T-helper 1 cell (primary cell): ENCODE data around the gene TRIM62.
"Not testable (repeated sequence)": the region's sequence is repeated elsewhere in the genome, so short reads cannot be mapped to it uniquely, and the experiment has no call there.

Experiments used
- DNase-seq, 5 donors: peaks; one replicate each; pipeline ENCODE4 v3.0.0-alpha.2; 2012 to 2020

Gene TRIM62

GRCh38 chr1:33132549-33132948, 49.3 kb downstream of the TRIM62 start:
- DNase-seq, result no peak

- no peak for DNase-seq
Observed at GRCh38 chr1:33131191-33131590, 50.7 kb downstream of the TRIM62 start.

GRCh38 chr1:33130297-33130696, 51.5 kb downstream of the TRIM62 start:
- peak in 1 of 5 donors; percentile 52 for DNase-seq

GRCh38 chr1:33128781-33129180, 53.1 kb downstream of the TRIM62 start:
- no peak for DNase-seq

GRCh38 chr1:33127001-33127823, 54.6 kb downstream of the TRIM62 start:
- DNase-seq, result peak; percentile 96 to 100 (median 97)

GRCh38 chr1:33126411-33127000, 55.3 kb downstream of the TRIM62 start:
- DNase-seq, result no peak

GRCh38 chr1:33124647-33125046, 57.2 kb downstream of the TRIM62 start:
- not testable (repeated sequence) for DNase-seq

- no peak for DNase-seq
Observed at GRCh38 chr1:33123266-33123665, 58.6 kb downstream of the TRIM62 start.

GRCh38 chr1:33122483-33123178, 59.2 kb downstream of the TRIM62 start:
- DNase-seq, result no peak

- DNase-seq, result no peak
Observed at GRCh38 chr1:33121728-33122127, 60.1 kb downstream of the TRIM62 start.

- DNase-seq, result no peak
Observed at GRCh38 chr1:33120436-33121231, 61.2 kb downstream of the TRIM62 start.

- DNase-seq, result no peak
Observed at GRCh38 chr1:33119532-33120217, 62.2 kb downstream of the TRIM62 start.

GRCh38 chr1:33119050-33119449, 62.8 kb downstream of the TRIM62 start:
- no peak for DNase-seq

GRCh38 chr1:33118274-33118673, 63.6 kb downstream of the TRIM62 start:
- DNase-seq, result no peak

GRCh38 chr1:33117440-33118085, 64.3 kb downstream of the TRIM62 start:
- no peak for DNase-seq

GRCh38 chr1:33111965-33112364, 69.9 kb downstream of the TRIM62 start:
- DNase-seq, result peak in 1 of 5 donors; percentile 38

GRCh38 chr1:33110477-33110876, 71.4 kb downstream of the TRIM62 start:
- DNase-seq, result no peak

GRCh38 chr1:33100119-33100415, 81.8 kb downstream of the TRIM62 start:
- not testable (repeated sequence) for DNase-seq

- DNase-seq, result peak; percentile 35 to 96 (median 56)
Observed at GRCh38 chr1:33099290-33100118, 82.3 kb downstream of the TRIM62 start.

- DNase-seq, result peak in 1 of 5 donors; percentile 52
Observed at GRCh38 chr1:33098371-33098770, 83.5 kb downstream of the TRIM62 start.

GRCh38 chr1:33097762-33098161, 84.1 kb downstream of the TRIM62 start:
- DNase-seq, result no peak
